MM.1S (cell line): ENCODE results near the gene IFT122.
"Not testable (repeated sequence)": the region's sequence is repeated elsewhere in the genome, so short reads cannot be mapped to it uniquely, and the experiment has no call there.

Experiments
- DNase-seq: peaks from one replicate; pipeline ENCODE4 v3.0.0-alpha.2; 2015
- H2AFZ ChIP-seq: fragments of 300-600 bp; sonication (generic); 2 replicates; pipeline ENCODE4 v1.6.0; 2016; ENCODE audit warnings: antibody characterized with exemption, low read length
- H3F3A ChIP-seq: fragments of 300-600 bp; sonication (generic); 2 replicates; pipeline ENCODE4 v1.6.1; 2016; ENCODE audit warnings: mild to moderate bottlenecking, antibody characterized with exemption, low read length, moderate library complexity, mixed read lengths; ENCODE audit not compliant: insufficient read depth
- H3K27ac ChIP-seq: fragments of 300-600 bp; sonication (generic); 2 replicates; pipeline ENCODE4 v1.5.1; 2016; ENCODE audit warnings: mild to moderate bottlenecking, low read length
- H3K27me3 ChIP-seq: fragments of 300-600 bp; sonication (generic); replicated peaks from 2 replicates; pipeline ENCODE4 v1.6.0; 2016; ENCODE audit warnings: low read length; ENCODE audit not compliant: insufficient read depth
- H3K36me3 ChIP-seq: fragments of 300-600 bp; sonication (generic); replicated peaks from 2 replicates; pipeline ENCODE4 v1.6.1; 2016; ENCODE audit warnings: mild to moderate bottlenecking, low read length, mixed read lengths; ENCODE audit not compliant: insufficient read depth
- H3K4me1 ChIP-seq: fragments of 300-600 bp; sonication (generic); 2 replicates; pipeline ENCODE4 v1.6.1; 2016; ENCODE audit warnings: low read length, mixed read lengths
- H3K4me2 ChIP-seq: fragments of 300-600 bp; sonication (generic); 2 replicates; pipeline ENCODE4 v1.6.0; 2016; ENCODE audit warnings: low read depth, low read length
- H3K4me3 ChIP-seq: fragments of 300-600 bp; sonication (generic); 2 replicates; pipeline ENCODE4 v1.5.1; 2016; ENCODE audit warnings: low read length, mixed read lengths
- H3K79me2 ChIP-seq: fragments of 300-600 bp; sonication (generic); 2 replicates; pipeline ENCODE4 v1.6.1; 2016; ENCODE audit warnings: mixed run types, low read length, mixed read lengths
- H3K9ac ChIP-seq: fragments of 300-600 bp; sonication (generic); 2 replicates; pipeline ENCODE4 v1.6.1; 2016; ENCODE audit warnings: low read length, mixed read lengths
- H3K9me2 ChIP-seq: fragments of 300-600 bp; sonication (generic); replicated peaks from 2 replicates; pipeline ENCODE4 v1.6.1; 2016; ENCODE audit warnings: mild to moderate bottlenecking, low read length, mixed read lengths; ENCODE audit not compliant: insufficient read depth
- H3K9me3 ChIP-seq: fragments of 300-600 bp; sonication (generic); replicated peaks from 2 replicates; pipeline ENCODE4 v1.6.1; 2016; ENCODE audit warnings: mild to moderate bottlenecking, low read length, mixed read lengths; ENCODE audit not compliant: insufficient read depth
- H4K20me1 ChIP-seq: fragments of 300-600 bp; sonication (generic); 2 replicates; pipeline ENCODE4 v1.6.1; 2016; ENCODE audit warnings: mild to moderate bottlenecking, low read length, moderate library complexity, mixed read lengths; ENCODE audit not compliant: insufficient read depth
- CTCF ChIP-seq: fragments of 300-600 bp; sonication (generic); IDR thresholded peaks from 2 replicates; pipeline ENCODE4 v1.5.1; 2016; ENCODE audit warnings: antibody characterized with exemption, low read length, mixed read lengths
- EZH2 ChIP-seq: fragments of 300-600 bp; sonication (generic); optimal IDR thresholded peaks from 2 replicates; pipeline ENCODE3; 2017; ENCODE audit warnings: low read depth, mild to moderate bottlenecking, antibody characterized with exemption, low read length, mixed read lengths
- EZH2phosphoT487 ChIP-seq: fragments of 300-600 bp; sonication (generic); IDR thresholded peaks from 2 replicates; pipeline ENCODE4 v1.6.1; 2018; ENCODE audit warnings: antibody characterized with exemption, low read length

IFT122 gene

GRCh38 chr3:129486664-129487035 is 46.6 kb downstream of the IFT122 start:
- DNase-seq, result no peak
- Histone ChIP-seq H4K20me1 (no peaks in the 10 kb centered on the region), H3K36me3 (no peaks in the 10 kb centered on the region), H3F3A (no peaks in the 10 kb centered on the region), H3K27ac (no peak overlapping the region), H3K9me3 (no peaks in the 10 kb centered on the region), H3K79me2 (no peaks in the 10 kb centered on the region), H3K4me2 (no peak overlapping the region), H2AFZ (no peak overlapping the region), H3K4me3 (no peak overlapping the region), H3K4me1 (0 out of 2 replicates have a peak, but pooled peaks cover 3% of the 10 kb centered on the region), H3K9me2 (no peaks in the 10 kb centered on the region), H3K9ac (no peak overlapping the region), H3K27me3 (no peaks in the 10 kb centered on the region)
- TF ChIP-seq EZH2phosphoT487 (no peak), CTCF (no peak), EZH2 (no peak)

- DNase-seq, result no peak
These were observed 47.3 kb downstream of the IFT122 start for GRCh38 chr3:129487183-129487867.

GRCh38 chr3:129487868-129488335 is 47.9 kb downstream of the IFT122 start:
- not testable (repeated sequence) for DNase-seq, H3K4me2 ChIP-seq, H3K27me3 ChIP-seq, H4K20me1 ChIP-seq, H3K9me3 ChIP-seq, H2AFZ ChIP-seq, H3K9me2 ChIP-seq, H3K4me3 ChIP-seq, H3K9ac ChIP-seq, H3F3A ChIP-seq, H3K79me2 ChIP-seq, H3K36me3 ChIP-seq, H3K4me1 ChIP-seq, H3K27ac ChIP-seq

More at GRCh38 chr3:129487183-129487867, 47.3 kb downstream of the IFT122 start:
- no peaks in the 10 kb centered on the region for H3K9me2 ChIP-seq
- no peak overlapping the region for H3K4me3 ChIP-seq
- no peaks in the 10 kb centered on the region for H4K20me1 ChIP-seq
- no peak overlapping the region for H3K9ac ChIP-seq
- no peaks in the 10 kb centered on the region for H3K36me3 ChIP-seq
- no peaks in the 10 kb centered on the region for H3K27me3 ChIP-seq
- H3K9me3 ChIP-seq, result no peaks in the 10 kb centered on the region
- no peak overlapping the region for H3K4me2 ChIP-seq
- H3K4me1 ChIP-seq, result 0 out of 2 replicates have a peak, but pooled peaks cover 3% of the 10 kb centered on the region
- no peak overlapping the region for H2AFZ ChIP-seq
- H3F3A ChIP-seq, result no peaks in the 10 kb centered on the region
- no peaks in the 10 kb centered on the region for H3K79me2 ChIP-seq
- TF ChIP-seq EZH2phosphoT487 (no peak), CTCF (no peak), EZH2 (no peak)
- H3K27ac ChIP-seq, result no peak overlapping the region

- H3K9me3 ChIP-seq, DNase-seq, H2AFZ ChIP-seq, H3K4me1 ChIP-seq, H3K27me3 ChIP-seq, H3K9me2 ChIP-seq, H3K4me2 ChIP-seq, H3K9ac ChIP-seq, H3K27ac ChIP-seq, H3K36me3 ChIP-seq, H3K4me3 ChIP-seq, H3F3A ChIP-seq, H3K79me2 ChIP-seq, H4K20me1 ChIP-seq: not testable (repeated sequence)
These were observed 49.2 kb downstream of the IFT122 start for GRCh38 chr3:129489258-129489657.
